H9 (cell line): ENCODE data around the gene SLC6A19. TPM values are rescaled to one million over a fixed set of nuclear protein-coding genes. Genes with fewer than 3 reads are reported as not detected.

Source experiments
- DNase-seq: peaks from one replicate; pipeline ENCODE4 v3.0.0-alpha.2; 2017
- H2AFZ ChIP-seq: one replicate; pipeline ENCODE4 v1.6.1; 2013; ENCODE audit warnings: mild to moderate bottlenecking, low read length, control low read depth, moderate library complexity
- H2AK5ac ChIP-seq: 2 replicates; pipeline ENCODE4 v1.6.1; 2013; ENCODE audit warnings: low read length, control low read depth, mixed read lengths; ENCODE audit not compliant: insufficient read length
- H2BK120ac ChIP-seq: one replicate; pipeline ENCODE4 v1.6.1; 2013; ENCODE audit warnings: low read depth, mild to moderate bottlenecking, low read length, control low read depth, inconsistent platforms; ENCODE audit not compliant: poor library complexity, severe bottlenecking
- H2BK12ac ChIP-seq: 2 replicates; pipeline ENCODE4 v1.6.1; 2013; ENCODE audit warnings: low read length, control low read depth, mixed read lengths, low read depth; ENCODE audit not compliant: insufficient read length
- H2BK15ac ChIP-seq: 2 replicates; pipeline ENCODE4 v1.6.1; 2013; ENCODE audit warnings: low read depth, low read length, control low read depth
- H2BK20ac ChIP-seq: one replicate; pipeline ENCODE4 v1.6.1; 2013; ENCODE audit warnings: low read depth, mild to moderate bottlenecking, low read length, control low read depth, inconsistent platforms; ENCODE audit not compliant: poor library complexity, severe bottlenecking
- H2BK5ac ChIP-seq: 2 replicates; pipeline ENCODE4 v1.6.1; 2013; ENCODE audit warnings: low read length, control low read depth, mixed read lengths; ENCODE audit not compliant: insufficient read length
- H3K14ac ChIP-seq: 2 replicates; pipeline ENCODE4 v1.6.1; 2013; ENCODE audit warnings: low read length, control low read depth; ENCODE audit not compliant: insufficient read depth
- H3K18ac ChIP-seq: 2 replicates; pipeline ENCODE4 v1.6.1; 2013; ENCODE audit warnings: low read depth, mild to moderate bottlenecking, mixed read lengths, low read length, control low read depth; ENCODE audit not compliant: insufficient read length
- H3K23ac ChIP-seq: 2 replicates; pipeline ENCODE4 v1.6.1; 2013; ENCODE audit warnings: low read length, control low read depth, mixed read lengths, low read depth; ENCODE audit not compliant: insufficient read length
- H3K23me2 ChIP-seq: 2 replicates; pipeline ENCODE4 v1.6.1; 2013; ENCODE audit warnings: low read depth, mild to moderate bottlenecking, mixed read lengths, low read length, control low read depth; ENCODE audit not compliant: insufficient read length, poor library complexity, severe bottlenecking
- H3K27ac ChIP-seq: 2 replicates; pipeline ENCODE4 v1.5.1; 2013; ENCODE audit warnings: low read length, control low read depth, mixed read lengths, low read depth; ENCODE audit not compliant: insufficient read length
- H3K27me3 ChIP-seq: 2 replicates; pipeline ENCODE4 v1.6.1; 2013; ENCODE audit warnings: low read length, control low read depth, inconsistent platforms; ENCODE audit not compliant: insufficient read depth
- H3K4ac ChIP-seq: 2 replicates; pipeline ENCODE4 v1.6.1; 2013; ENCODE audit warnings: low read depth, mild to moderate bottlenecking, control low read depth, inconsistent platforms, low read length, moderate library complexity
- H3K4me1 ChIP-seq: 2 replicates; pipeline ENCODE4 v1.6.1; 2013; ENCODE audit warnings: low read length, control low read depth, inconsistent platforms; ENCODE audit not compliant: insufficient read depth
- H3K4me2 ChIP-seq: 2 replicates; pipeline ENCODE4 v1.6.1; 2013; ENCODE audit warnings: low read length, control low read depth, mixed read lengths; ENCODE audit not compliant: insufficient read length, insufficient read depth
- H3K56ac ChIP-seq: 2 replicates; pipeline ENCODE4 v1.6.1; 2013; ENCODE audit warnings: low read depth, mild to moderate bottlenecking, mixed read lengths, low read length, control low read depth; ENCODE audit not compliant: insufficient read length
- H3K79me1 ChIP-seq: 2 replicates; pipeline ENCODE4 v1.6.1; 2013; ENCODE audit warnings: low read depth, mild to moderate bottlenecking, moderate library complexity, low read length, control low read depth, inconsistent platforms; ENCODE audit not compliant: insufficient read depth, poor library complexity, severe bottlenecking
- H3K79me2 ChIP-seq: 2 replicates; pipeline ENCODE4 v1.6.1; 2013; ENCODE audit warnings: low read length, control low read depth, inconsistent platforms; ENCODE audit not compliant: insufficient read depth
- H3K9ac ChIP-seq: 2 replicates; pipeline ENCODE4 v1.6.1; 2013; ENCODE audit warnings: low read length, control low read depth, mixed read lengths; ENCODE audit not compliant: insufficient read length; ENCODE audit errors: extremely low read depth
- H3K9me3 ChIP-seq: one replicate; pipeline ENCODE4 v1.6.1; 2013; ENCODE audit warnings: low read depth, low read length, inconsistent platforms; ENCODE audit not compliant: control insufficient read depth
- H3T11ph ChIP-seq: one replicate; pipeline ENCODE4 v1.6.1; 2013; ENCODE audit warnings: mild to moderate bottlenecking, low read length, control low read depth, inconsistent platforms
- H4K20me1 ChIP-seq: one replicate; pipeline ENCODE4 v1.6.1; 2013; ENCODE audit not compliant: control insufficient read depth, insufficient read length, insufficient read depth
- H4K5ac ChIP-seq: 2 replicates; pipeline ENCODE4 v1.6.1; 2013; ENCODE audit warnings: low read depth, mild to moderate bottlenecking, mixed read lengths, low read length, control low read depth; ENCODE audit not compliant: insufficient read length
- H4K8ac ChIP-seq: replicated peaks from 2 replicates; pipeline ENCODE4 v1.6.1; 2013; ENCODE audit warnings: low read length, control low read depth, mixed read lengths, low read depth; ENCODE audit not compliant: insufficient read length
- H4K91ac ChIP-seq: 2 replicates; pipeline ENCODE4 v1.6.1; 2013; ENCODE audit warnings: low read depth, mild to moderate bottlenecking, moderate library complexity, mixed read lengths, low read length, control low read depth; ENCODE audit not compliant: insufficient read length
- H3K27ac Mint-ChIP-seq, 3 experiments: 2 replicates in 2 of 3; 3 replicates in 1 of 3; pipeline ENCODE4 v1.8.0; 2020 to 2021; ENCODE audit warnings: mixed read lengths in 3 of 3, mild to moderate bottlenecking in 1 of 3, moderate library complexity in 1 of 3
- H3K27me3 Mint-ChIP-seq: 2 replicates; pipeline ENCODE4 v1.8.0; 2021; ENCODE audit warnings: low read depth, mild to moderate bottlenecking, moderate library complexity, mixed read lengths
- H3K36me3 Mint-ChIP-seq, 3 experiments: 2 replicates in 2 of 3; 3 replicates in 1 of 3; pipeline ENCODE4 v1.8.0; 2020 to 2021; ENCODE audit warnings: low read depth in 3 of 3, mixed read lengths in 3 of 3; ENCODE audit not compliant: insufficient read depth in 1 of 3
- H3K4me1 Mint-ChIP-seq, 2 experiments: 2 replicates each; pipeline ENCODE4 v1.8.0; 2020; ENCODE audit warnings: mixed read lengths in 2 of 2
- H3K4me3 Mint-ChIP-seq, 2 experiments: 2 replicates in 1 of 2; 3 replicates in 1 of 2; pipeline ENCODE4 v1.8.0; 2020 to 2021; ENCODE audit warnings: mild to moderate bottlenecking in 2 of 2, mixed read lengths in 2 of 2, moderate library complexity in 1 of 2
- H3K9me3 Mint-ChIP-seq, 2 experiments: 2 replicates in 1 of 2; 3 replicates in 1 of 2; pipeline ENCODE4 v1.8.0; 2020; ENCODE audit warnings: mild to moderate bottlenecking in 2 of 2, mixed read lengths in 2 of 2, moderate library complexity in 1 of 2
- CTCF ChIP-seq: fragments of 200-600 bp; sonication (generic); conservative IDR thresholded peaks from 3 replicates; pipeline ENCODE4 v1.8.0; 2021; ENCODE audit warnings: antibody characterized with exemption, mild to moderate bottlenecking
- WGBS: extraction: QIAGEN DNeasy Blood & Tissue Kit; methylation state at CpG from one replicate; pipeline ENCODE4 v1.1.7; 2013; ENCODE audit warnings: missing lambda C conversion rate, low lambda C conversion rate, mixed read lengths; ENCODE audit not compliant: insufficient read length; ENCODE audit errors: extremely low coverage; 5-methylcytosine and 5-hydroxymethylcytosine counted together
- total RNA-seq: library from RNA; stranded (reverse); gene quantifications from 2 replicates; pipeline ENCODE4 v1.2.1, GENCODE V29; 2021

SLC6A19 gene
- total RNA-seq, 1 experiment from 2014 or later, result not detected

- no peaks in the 10 kb centered on the region for H3K79me2 ChIP-seq
These were observed 32.6 kb upstream of the SLC6A19 start for GRCh38 chr5:1168796-1169195.

More at GRCh38 chr5:1168796-1169195, 32.6 kb upstream of the SLC6A19 start:
- no peak for TF ChIP-seq CTCF
- Histone ChIP-seq H2BK12ac (no peak overlapping the region), H2AK5ac (no peak overlapping the region), H4K5ac (no peak overlapping the region), H2BK120ac (no peak overlapping the region), H3K9ac (no peak overlapping the region), H3K23ac (no peak overlapping the region), H3K14ac (no peak overlapping the region), H3K9me3 (no peaks in the 10 kb centered on the region), H3K56ac (no peak overlapping the region), H3K23me2 (no peaks in the 10 kb centered on the region), H2AFZ (no peak overlapping the region), H3K27ac (no peak overlapping the region), H3K79me1 (no peaks in the 10 kb centered on the region), H3K18ac (no peak overlapping the region), H3K27me3 (no peaks in the 10 kb centered on the region), H2BK15ac (no peak overlapping the region), H2BK5ac (no peak overlapping the region), H4K91ac (no peak overlapping the region), H2BK20ac (no peak overlapping the region), H4K20me1 (no peaks in the 10 kb centered on the region), H3T11ph (no peak overlapping the region), H3K4me1 (no peaks in the 10 kb centered on the region), H3K4ac (no peak overlapping the region), H3K4me2 (no peak overlapping the region), H4K8ac (no peak overlapping the region)
- Mint-ChIP-seq H3K27ac (no peak overlapping the region), H3K4me3 (no peak overlapping the region), H3K9me3 (no peaks in the 10 kb centered on the region; a peak in 1 of 5 replicates), H3K27me3 (peaks cover 16% of the 10 kb centered on the region), H3K4me1 (peaks cover 5 to 7% of the 10 kb centered on the region in 2 experiments), H3K36me3 (no peaks in the 10 kb centered on the region; a peak in 1 of 7 replicates)
- DNase-seq, result no peak
- WGBS, result no CpG with 5 or more reads among the region's 16 CpGs
